Caco-2 (cell line): ENCODE results near the gene PARD3B. TPM values are rescaled to one million over a fixed set of nuclear protein-coding genes. Genes with fewer than 3 reads are reported as not detected.
A peak's percentile ranks its signal among the peaks of the same experiment; 100 is the strongest.

Experiments used
- BruUV-seq: library from RNA; stranded (reverse); fragments of 400-500 nt; replicated peaks from 2 replicates; lab custom pipeline; 2021; lab: Mats Ljungman, UMichigan
- CTCF ChIA-PET: fragments of 300-600 bp; sonication (Branson Sonifier 250); formaldehyde crosslinking; loops from one replicate; lab custom pipeline; 2022; ENCODE audit warnings: antibody characterized with exemption; lab: Charles Lee
- POLR2A ChIA-PET: fragments of 300-600 bp; sonication (Branson Sonifier 250); formaldehyde crosslinking; loops from one replicate; lab custom pipeline; 2022; ENCODE audit warnings: antibody characterized with exemption; lab: Charles Lee
- DNase-seq, 2 experiments: peaks; one replicate each; pipeline versions ENCODE4 v3.0.0 to v3.0.0-alpha.2; 2020 to 2022
- H3K27me3 ChIP-seq: replicated peaks from 2 replicates; pipeline ENCODE4 v1.6.0; 2011; ENCODE audit warnings: low read length; ENCODE audit not compliant: control insufficient read depth, insufficient read depth
- H3K36me3 ChIP-seq: 2 replicates; pipeline ENCODE4 v1.5.1; 2011; ENCODE audit warnings: low read length; ENCODE audit not compliant: control insufficient read depth, insufficient read depth
- H3K4me1 ChIP-seq: fragments of 250-450 bp; sonication (Bioruptor Pico); 2 replicates; pipeline ENCODE4 v1.5.1; 2020; ENCODE audit warnings: mild to moderate bottlenecking
- H3K4me3 ChIP-seq: 2 replicates; pipeline ENCODE4 v1.5.1; 2011; ENCODE audit warnings: low read depth, mild to moderate bottlenecking, control low read depth, low read length
- H3K9me3 ChIP-seq: fragments of 250-450 bp; sonication (Bioruptor Pico); 2 replicates; pipeline ENCODE4 v1.5.1; 2020; ENCODE audit warnings: mild to moderate bottlenecking, moderate library complexity
- H3K27ac Mint-ChIP-seq: one replicate; pipeline ENCODE4 v1.8.0; 2022; ENCODE audit warnings: mixed read lengths; ENCODE audit not compliant: unreplicated experiment
- H3K27me3 Mint-ChIP-seq: one replicate; pipeline ENCODE4 v1.8.0; 2022; ENCODE audit warnings: mixed read lengths; ENCODE audit not compliant: insufficient read depth, unreplicated experiment
- H3K36me3 Mint-ChIP-seq: one replicate; pipeline ENCODE4 v1.8.0; 2022; ENCODE audit warnings: mild to moderate bottlenecking, mixed read lengths; ENCODE audit not compliant: insufficient read depth, unreplicated experiment
- H3K4me1 Mint-ChIP-seq: one replicate; pipeline ENCODE4 v1.8.0; 2022; ENCODE audit warnings: low read depth, mixed read lengths; ENCODE audit not compliant: unreplicated experiment
- H3K4me3 Mint-ChIP-seq: one replicate; pipeline ENCODE4 v1.8.0; 2022; ENCODE audit warnings: mild to moderate bottlenecking, moderate library complexity, mixed read lengths; ENCODE audit not compliant: unreplicated experiment
- H3K9me3 Mint-ChIP-seq: one replicate; pipeline ENCODE4 v1.8.0; 2022; ENCODE audit warnings: mixed read lengths; ENCODE audit not compliant: unreplicated experiment
- intact Hi-C: fragments of 100-400 bp; cut with micrococcal nuclease; formaldehyde crosslinking; loops from one replicate; pipeline ENCODE4 v1.10.0; 2022; ENCODE audit not compliant: unreplicated experiment
- total RNA-seq: library from RNA; stranded (reverse); gene quantifications from 2 replicates; pipeline ENCODE4 v1.2.3, GENCODE V29; 2022
- TF ChIP-seq, protein P1 (sequence below), 2 experiments: fragments of 200-600 bp in 1 of 2; IDR thresholded peaks; 1 replicate in 1 of 2; 2 replicates in 1 of 2; pipeline versions ENCODE4 v1.5.1 to v1.8.0; 2011 to 2022; ENCODE audit warnings: antibody characterized with exemption in 1 of 2, control low read depth in 1 of 2, inconsistent platforms in 1 of 2, low read depth in 1 of 2, low read length in 1 of 2, mild to moderate bottlenecking in 1 of 2, moderate library complexity in 1 of 2; ENCODE audit not compliant: insufficient read depth in 1 of 2, severe bottlenecking in 1 of 2, unreplicated experiment in 1 of 2

PARD3B gene
- total RNA-seq, 1 experiment from 2014 or later: 68.9 TPM

DNA sequence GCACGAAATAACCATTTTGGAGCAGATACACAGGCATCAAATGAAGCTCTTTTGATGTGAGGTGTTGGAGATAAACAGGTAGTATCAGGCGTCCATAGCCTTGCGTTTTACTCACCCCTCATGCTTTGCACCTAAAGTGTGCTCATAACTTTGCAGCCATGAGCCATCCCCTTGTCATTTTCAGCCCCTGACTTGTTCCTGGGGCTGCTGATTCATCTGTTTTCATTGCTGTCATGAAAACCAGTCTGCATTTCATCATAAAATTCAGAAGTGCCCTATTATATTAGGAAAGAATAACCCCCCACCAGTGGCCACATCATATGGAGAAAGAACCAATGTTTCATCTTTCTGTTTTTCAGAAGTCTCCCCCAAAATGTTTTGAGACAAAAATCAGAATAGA is 807.3 kb downstream of the PARD3B start:
- CTCF ChIA-PET: no interaction called here
- intact Hi-C loops: loop anchor here (10.0 kb wide), 1 partner anchor 582 kb away; no protein-coding TSS in a partner anchor
- H3K9me3 ChIP-seq: no peaks in the 10 kb centered on the region
- H3K27ac Mint-ChIP-seq: no peak overlapping the region
- no peaks in the 10 kb centered on the region for H3K27me3 ChIP-seq
- H3K4me1 Mint-ChIP-seq: peaks cover 9% of the 10 kb centered on the region
- H3K4me3 ChIP-seq: no peak overlapping the region
- POLR2A ChIA-PET: no interaction called here
- H3K4me1 ChIP-seq: peaks cover 8% of the 10 kb centered on the region
- no peak overlapping the region for H3K4me3 Mint-ChIP-seq
- H3K36me3 Mint-ChIP-seq: peaks cover 19% of the 10 kb centered on the region
- H3K9me3 Mint-ChIP-seq: no peaks in the 10 kb centered on the region
- BruUV-seq: no TSS peak
- no peaks in the 10 kb centered on the region for H3K27me3 Mint-ChIP-seq
- TF ChIP-seq, protein P1, sequence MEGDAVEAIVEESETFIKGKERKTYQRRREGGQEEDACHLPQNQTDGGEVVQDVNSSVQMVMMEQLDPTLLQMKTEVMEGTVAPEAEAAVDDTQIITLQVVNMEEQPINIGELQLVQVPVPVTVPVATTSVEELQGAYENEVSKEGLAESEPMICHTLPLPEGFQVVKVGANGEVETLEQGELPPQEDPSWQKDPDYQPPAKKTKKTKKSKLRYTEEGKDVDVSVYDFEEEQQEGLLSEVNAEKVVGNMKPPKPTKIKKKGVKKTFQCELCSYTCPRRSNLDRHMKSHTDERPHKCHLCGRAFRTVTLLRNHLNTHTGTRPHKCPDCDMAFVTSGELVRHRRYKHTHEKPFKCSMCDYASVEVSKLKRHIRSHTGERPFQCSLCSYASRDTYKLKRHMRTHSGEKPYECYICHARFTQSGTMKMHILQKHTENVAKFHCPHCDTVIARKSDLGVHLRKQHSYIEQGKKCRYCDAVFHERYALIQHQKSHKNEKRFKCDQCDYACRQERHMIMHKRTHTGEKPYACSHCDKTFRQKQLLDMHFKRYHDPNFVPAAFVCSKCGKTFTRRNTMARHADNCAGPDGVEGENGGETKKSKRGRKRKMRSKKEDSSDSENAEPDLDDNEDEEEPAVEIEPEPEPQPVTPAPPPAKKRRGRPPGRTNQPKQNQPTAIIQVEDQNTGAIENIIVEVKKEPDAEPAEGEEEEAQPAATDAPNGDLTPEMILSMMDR (IDR thresholded peaks at IDR 0.05; ENCODE audit: insufficient read depth in 1 of 2, low read depth in 1 of 2, low read length in 1 of 2, severe bottlenecking in 1 of 2, unreplicated experiment in 1 of 2): no peak
- DNase-seq: no peak
- no peaks in the 10 kb centered on the region; the same call in 1 of the 2 replicates for H3K36me3 ChIP-seq

- Histone ChIP-seq H3K4me1 (peaks cover 55% of the 10 kb centered on the region), H3K27me3 (no peaks in the 10 kb centered on the region), H3K9me3 (no peaks in the 10 kb centered on the region), H3K36me3 (no peaks in the 10 kb centered on the region; the same call in 1 of the 2 replicates), H3K4me3 (no peak overlapping the region)
- ChIA-PET CTCF (no interaction called here), POLR2A (no interaction called here)
- H3K9me3 Mint-ChIP-seq: no peaks in the 10 kb centered on the region
- BruUV-seq: no TSS peak
- H3K27me3 Mint-ChIP-seq: no peaks in the 10 kb centered on the region
- peaks cover 21% of the 10 kb centered on the region for H3K36me3 Mint-ChIP-seq
- no peak for DNase-seq
- intact Hi-C loops: loop anchor here (1.0 to 10.0 kb wide), 6 partner anchors 9 to 577 kb away; no protein-coding TSS in a partner anchor
- peak overlapping the region; percentile 41 for H3K4me3 Mint-ChIP-seq
- H3K4me1 Mint-ChIP-seq: peaks cover 50% of the 10 kb centered on the region
- peak overlapping the region; percentile 85 for H3K27ac Mint-ChIP-seq
- TF ChIP-seq, protein P1 (IDR thresholded peaks at IDR 0.05; ENCODE audit: insufficient read depth in 1 of 2, low read depth in 1 of 2, low read length in 1 of 2, severe bottlenecking in 1 of 2, unreplicated experiment in 1 of 2): no peak
These were observed 812.5 kb downstream of the PARD3B start for GRCh38 chr2:205357732-205358131.

GRCh38 chr2:205358351-205358815 is 813.1 kb downstream of the PARD3B start:
- Mint-ChIP-seq H3K4me1 (peaks cover 50% of the 10 kb centered on the region), H3K36me3 (peaks cover 21% of the 10 kb centered on the region), H3K27me3 (no peaks in the 10 kb centered on the region), H3K4me3 (peak overlapping the region; percentile 41), H3K27ac (peak overlapping the region; percentile 85), H3K9me3 (no peaks in the 10 kb centered on the region)
- TF ChIP-seq, protein P1 (IDR thresholded peaks at IDR 0.05; ENCODE audit: insufficient read depth in 1 of 2, low read depth in 1 of 2, low read length in 1 of 2, severe bottlenecking in 1 of 2, unreplicated experiment in 1 of 2): no peak
- intact Hi-C loops: loop anchor here (1.0 to 10.0 kb wide), 6 partner anchors 8 to 576 kb away; no protein-coding TSS in a partner anchor
- Histone ChIP-seq H3K4me3 (no peak overlapping the region), H3K27me3 (no peaks in the 10 kb centered on the region), H3K4me1 (peaks cover 55% of the 10 kb centered on the region), H3K36me3 (no peaks in the 10 kb centered on the region; the same call in 1 of the 2 replicates), H3K9me3 (no peaks in the 10 kb centered on the region)
- CTCF ChIA-PET: interaction anchor here (0.6 to 1.2 kb wide), 2 partner anchors 147 to 182 kb away, joined by 3 read pairs; no protein-coding TSS in a partner anchor
- DNase-seq: peak in 1 of 2 experiments; percentile 59
- POLR2A ChIA-PET: interaction anchor here (1.0 kb wide), 1 partner anchor 324 kb away, joined by 3 read pairs; the partner anchor contains the start of gene NRP2
- BruUV-seq: no TSS peak
